Testis (tissue), 3 donors: ENCODE results near the gene CHMP2B. TPM values are rescaled to one million over a fixed set of nuclear protein-coding genes. Genes with fewer than 3 reads are reported as not detected.
"Not testable (repeated sequence)": the region's sequence is repeated elsewhere in the genome, so short reads cannot be mapped to it uniquely, and the experiment has no call there.

ENCODE experiments used
- DNase-seq: peaks from one replicate; pipeline ENCODE4 v3.0.0-alpha.2; 2019
- H3K27ac ChIP-seq, 2 donors: fragments of 200-600 bp; sonication (generic); one replicate each; pipeline ENCODE4 v1.5.1; 2019
- H3K27me3 ChIP-seq: fragments of 200-600 bp; sonication (generic); one replicate; pipeline ENCODE4 v1.5.1; 2019
- H3K36me3 ChIP-seq: fragments of 200-600 bp; sonication (generic); one replicate; pipeline ENCODE4 v1.5.1; 2017; ENCODE audit warnings: low read depth; ENCODE audit errors: missing control alignments
- H3K4me1 ChIP-seq: fragments of 200-600 bp; sonication (generic); one replicate; pipeline ENCODE4 v1.5.1; 2019
- H3K4me3 ChIP-seq, 2 donors: fragments of 200-600 bp; sonication (generic); one replicate each; pipeline ENCODE4 v1.5.1; 2017 to 2019
- H3K9me3 ChIP-seq: fragments of 200-600 bp; sonication (generic); one replicate; pipeline ENCODE4 v1.5.1; 2017
- CTCF ChIP-seq, 3 experiments: fragments of 450-650 bp in 2 of 3; fragments of 200-600 bp in 1 of 3; sonication (generic) in 1 of 3; IDR thresholded peaks; one replicate each; pipeline ENCODE4 v1.5.1; 2016 to 2019; ENCODE audit warnings: antibody characterized with exemption in 3 of 3, mild to moderate bottlenecking in 2 of 3, moderate library complexity in 1 of 3
- POLR2A ChIP-seq: fragments of 450-650 bp; IDR thresholded peaks from one replicate; pipeline ENCODE4 v1.6.1; 2017; ENCODE audit warnings: antibody characterized with exemption, mild to moderate bottlenecking, moderate library complexity
- WGBS, 2 donors: methylation state at CpG; one replicate each; pipeline ENCODE4 v1.1.5; 2018; 5-methylcytosine and 5-hydroxymethylcytosine counted together
- intact Hi-C: fragments of 100-400 bp; cut with DNase I; formaldehyde crosslinking; loops from one replicate; pipeline ENCODE4 v1.15.1; 2023; ENCODE audit warnings: low total_unique reads
- polyA plus RNA-seq: library from polyadenylated mRNA; stranded (reverse); fragments of 350-450 nt; fragmentation: Illumina TruSeq; extraction: RNeasy Lipid Tissue Mini Kit (QIAGEN cat#74804); gene quantifications from one replicate; pipeline ENCODE4 v1.2.3, GENCODE V29; 2014; ENCODE audit warnings: low read depth, low replicate concordance; ENCODE audit not compliant: insufficient read depth
- total RNA-seq, 2 donors: library from RNA; depleted of rRNA; stranded (reverse); fragments of >200 nt; gene quantifications; one replicate each; pipeline ENCODE4 v1.2.3, GENCODE V29; 2016

The CHMP2B gene
- total and polyA plus RNA-seq, 3 donors from 2014 or later = 26.5 to 27.7 (median 26.5) TPM

GRCh38 chr3:87272718-87273341, 45.7 kb downstream of the CHMP2B start:
- Histone ChIP-seq H3K9me3 (no peaks in the 10 kb centered on the region), H3K27me3 (no peaks in the 10 kb centered on the region), H3K36me3 (no peaks in the 10 kb centered on the region), H3K4me1 (no peaks in the 10 kb centered on the region), H3K4me3 (no peak overlapping the region), H3K27ac (no peak overlapping the region)
- no peak for TF ChIP-seq POLR2A
- TF ChIP-seq CTCF (IDR thresholded peaks at IDR 0.05) = no peak
- DNase-seq = no peak
- intact Hi-C loops = no loop called here
- 76 to 90% methylated on average over 4 of the region's 4 CpGs for WGBS, 2 donors

- 54 to 66% methylated on average over 6 of the region's 6 CpGs for WGBS, 2 donors
- no peak for TF ChIP-seq POLR2A
- no peak within 1 kb of the TSS for H3K4me3 ChIP-seq
- DNase-seq = no peak
- H3K4me1 ChIP-seq = no peaks in the 10 kb centered on the region
- no peaks in the 10 kb centered on the region for H3K9me3 ChIP-seq
- intact Hi-C loops = no loop called here
- no peak within 1 kb of the TSS for H3K27ac ChIP-seq
- H3K36me3 ChIP-seq = no peaks in the 10 kb centered on the region
- no peaks in the 10 kb centered on the region for H3K27me3 ChIP-seq
These were observed 49.4 kb downstream of the CHMP2B start, which contains the start of gene POU1F1 for GRCh38 chr3:87276484-87276883. Gene POU1F1, minus strand, starts transcription at chr3:87276584. Its CDS starts 122 bp downstream, at chr3:87276462.

GRCh38 chr3:87287011-87287410, 59.9 kb downstream of the CHMP2B start:
- WGBS, 2 donors = 77 to 97% methylated on average over 1 of the region's 1 CpG
- no peak overlapping the region for H3K4me3 ChIP-seq
- no peaks in the 10 kb centered on the region for H3K9me3 ChIP-seq
- H3K27me3 ChIP-seq = no peaks in the 10 kb centered on the region
- TF ChIP-seq POLR2A (no peak), CTCF (IDR thresholded peaks at IDR 0.05) (no peak)
- no peak for DNase-seq
- H3K4me1 ChIP-seq = no peaks in the 10 kb centered on the region
- H3K36me3 ChIP-seq = no peaks in the 10 kb centered on the region
- no peak overlapping the region for H3K27ac ChIP-seq
- intact Hi-C loops = no loop called here

GRCh38 chr3:87288446-87288845, 61.3 kb downstream of the CHMP2B start:
- WGBS, 2 donors = 83 to 85% methylated on average over 8 of the region's 8 CpGs
- no peak for DNase-seq
- no peaks in the 10 kb centered on the region for H3K27me3 ChIP-seq
- no peak overlapping the region for H3K4me3 ChIP-seq
- TF ChIP-seq POLR2A (no peak), CTCF (IDR thresholded peaks at IDR 0.05) (no peak)
- no peaks in the 10 kb centered on the region for H3K9me3 ChIP-seq
- no peaks in the 10 kb centered on the region for H3K4me1 ChIP-seq
- no peaks in the 10 kb centered on the region for H3K36me3 ChIP-seq
- intact Hi-C loops = no loop called here
- H3K27ac ChIP-seq = no peak overlapping the region

- Histone ChIP-seq H3K27me3 (no peaks in the 10 kb centered on the region), H3K27ac (no peak overlapping the region), H3K4me3 (no peak overlapping the region), H3K4me1 (no peaks in the 10 kb centered on the region), H3K9me3 (no peaks in the 10 kb centered on the region), H3K36me3 (no peaks in the 10 kb centered on the region)
- WGBS, 2 donors = 15 to 23% methylated on average over 3 of the region's 3 CpGs
- intact Hi-C loops = no loop called here
- DNase-seq = no peak
- TF ChIP-seq CTCF (IDR thresholded peaks at IDR 0.05) (peak; percentile 41 to 65 (median 51)), POLR2A (no peak)
These were observed 71.1 kb downstream of the CHMP2B start for GRCh38 chr3:87298111-87298718.

GRCh38 chr3:87305031-87305430, 77.9 kb downstream of the CHMP2B start:
- 76 to 85% methylated on average over 1 of the region's 1 CpG for WGBS, 2 donors
- H3K27me3 ChIP-seq, H3K27ac ChIP-seq, H3K4me3 ChIP-seq, DNase-seq, intact Hi-C loops, H3K36me3 ChIP-seq, H3K4me1 ChIP-seq, H3K9me3 ChIP-seq: not testable (repeated sequence)
